ENCODE results near the gene HSD17B12. TPM values are rescaled to one million over a fixed set of nuclear protein-coding genes. Genes with fewer than 3 reads are reported as not detected.

HSD17B12 gene
- 72.5 and 102 TPM in 2 replicates for total RNA-seq (ENCODE audit: low replicate concordance)

DNA sequence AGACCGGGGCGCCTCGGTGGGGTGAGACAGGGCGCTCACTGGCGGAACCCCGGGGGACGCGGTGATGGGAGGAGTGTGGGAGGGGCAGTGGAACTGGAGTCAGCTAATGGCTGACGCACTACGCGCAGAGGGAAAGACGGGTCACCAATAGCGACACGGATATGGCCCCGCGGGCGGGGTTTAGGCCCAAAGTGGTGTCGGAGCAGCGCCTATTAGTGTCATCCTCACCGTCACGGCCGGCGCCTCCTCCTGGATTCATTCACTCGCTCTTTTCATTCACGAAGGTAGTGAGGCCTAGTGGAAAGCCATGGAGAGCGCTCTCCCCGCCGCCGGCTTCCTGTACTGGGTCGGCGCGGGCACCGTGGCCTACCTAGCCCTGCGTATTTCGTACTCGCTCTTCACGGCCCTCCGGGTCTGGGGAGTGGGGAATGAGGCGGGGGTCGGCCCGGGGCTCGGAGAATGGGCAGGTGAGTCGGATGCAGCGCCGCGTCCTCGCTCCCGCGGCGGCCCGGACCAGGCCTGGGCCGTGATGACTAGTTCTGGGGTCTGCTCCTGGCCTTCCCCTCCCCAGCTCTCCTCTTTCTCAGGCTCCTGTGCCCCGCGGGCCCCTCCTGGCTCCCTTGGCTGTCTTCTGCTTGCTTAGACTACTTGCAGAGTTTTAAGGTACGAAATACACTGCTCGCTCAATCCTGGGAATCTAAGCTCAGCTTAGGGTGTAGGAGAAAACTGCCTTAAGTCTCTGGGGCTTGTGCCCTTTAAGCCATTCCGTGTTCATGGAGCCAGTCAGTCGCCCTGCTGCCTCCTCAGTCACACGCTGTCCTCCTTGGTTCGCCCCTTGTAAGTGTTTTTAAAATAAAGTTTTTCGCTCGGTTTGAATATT is at the start of gene HSD17B12:
Gene HSD17B12, plus strand, starts transcription at position 218 of the 880 bp plus-strand sequence. Its CDS starts 90 bp downstream, at position 308.
- Histone ChIP-seq H3K9ac (peak within 1 kb of the TSS; percentile 77), H3F3A (ENCODE audit: low read depth) (peaks cover 26% of the 10 kb centered on the region), H3K79me2 (ENCODE audit: low read depth) (peaks cover 47% of the 10 kb centered on the region), H3K36me3 (no peaks in the 10 kb centered on the region), H3K4me2 (peak within 1 kb of the TSS; percentile 95), H3K27ac (peak within 1 kb of the TSS; percentile 84), H3K9me3 (ENCODE audit: low read depth) (no peaks in the 10 kb centered on the region), H3K4me3 (peak within 1 kb of the TSS; percentile 75), H4K20me1 (ENCODE audit: low read depth) (peaks cover 9% of the 10 kb centered on the region), H3K4me1 (peaks cover 16% of the 10 kb centered on the region), H2AFZ (replicated peaks) (peak within 1 kb of the TSS; percentile 53), H3K27me3 (no peaks in the 10 kb centered on the region)
- TF ChIP-seq EZH2phosphoT487 (IDR thresholded peaks at IDR 0.05): no peak
- no peak for TF ChIP-seq EZH2 (IDR thresholded peaks at IDR 0.05)
- no peak for TF ChIP-seq CTCF (IDR thresholded peaks at IDR 0.05)
- Mint-ChIP-seq H3K9me3 (peaks cover 18% of the 10 kb centered on the region), H3K4me1 (peaks cover 16% of the 10 kb centered on the region), H3K4me3 (peak within 1 kb of the TSS; percentile 90), H3K36me3 (peaks cover 30% of the 10 kb centered on the region), H3K27ac (peak within 1 kb of the TSS; percentile 97), H3K27me3 (ENCODE audit: insufficient read depth, low read depth) (peaks cover 5% of the 10 kb centered on the region)
- DNase-seq (ENCODE audit: low spot score): peak; percentile 98

DNA sequence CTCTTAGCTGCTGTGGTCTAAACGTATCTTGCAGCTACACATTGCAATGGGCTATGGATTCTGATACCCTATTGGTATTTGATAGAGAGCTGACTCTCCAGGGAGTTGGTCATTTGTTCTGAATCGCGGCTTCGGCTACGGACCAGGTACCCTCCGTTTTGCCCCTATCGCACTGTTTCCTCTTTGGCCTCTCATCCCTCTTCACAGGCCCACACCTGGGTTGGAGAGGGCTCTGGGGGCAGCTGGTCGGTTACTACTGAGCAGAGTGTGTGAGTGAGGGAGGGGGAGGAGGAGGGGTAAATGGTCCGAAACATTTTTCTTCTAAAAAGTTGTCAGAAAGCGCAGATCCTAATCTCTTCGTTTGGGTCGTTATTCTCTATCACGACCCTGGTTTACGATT is 48.8 kb upstream of the HSD17B12 start:
- Histone ChIP-seq H3K79me2 (ENCODE audit: low read depth) (no peaks in the 10 kb centered on the region), H3K27ac (no peak overlapping the region), H3K9me3 (ENCODE audit: low read depth) (no peaks in the 10 kb centered on the region), H3F3A (ENCODE audit: low read depth) (no peaks in the 10 kb centered on the region), H4K20me1 (ENCODE audit: low read depth) (no peaks in the 10 kb centered on the region), H3K4me1 (no peaks in the 10 kb centered on the region), H3K4me3 (no peak overlapping the region), H3K9ac (no peak overlapping the region), H3K4me2 (no peak overlapping the region), H2AFZ (replicated peaks) (peak overlapping the region; percentile 59), H3K36me3 (no peaks in the 10 kb centered on the region), H3K27me3 (peaks cover 60% of the 10 kb centered on the region)
- H3K36me3 Mint-ChIP-seq: no peaks in the 10 kb centered on the region
- H3K4me1 Mint-ChIP-seq: no peaks in the 10 kb centered on the region
- TF ChIP-seq EZH2phosphoT487 (IDR thresholded peaks at IDR 0.05) (no peak), CTCF (IDR thresholded peaks at IDR 0.05) (no peak), EZH2 (IDR thresholded peaks at IDR 0.05) (no peak)
- H3K27ac Mint-ChIP-seq: no peak overlapping the region
- H3K27me3 Mint-ChIP-seq (ENCODE audit: insufficient read depth, low read depth): no peaks in the 10 kb centered on the region
- H3K9me3 Mint-ChIP-seq: no peaks in the 10 kb centered on the region
- DNase-seq (ENCODE audit: low spot score): no peak
- H3K4me3 Mint-ChIP-seq: no peak overlapping the region

GRCh38 chr11:43632181-43632580 is 48.4 kb upstream of the HSD17B12 start:
- no peaks in the 10 kb centered on the region for H3K9me3 Mint-ChIP-seq
- H3K27me3 Mint-ChIP-seq (ENCODE audit: insufficient read depth, low read depth): no peaks in the 10 kb centered on the region
- H3K4me2 ChIP-seq: no peak overlapping the region
- H3K9me3 ChIP-seq (ENCODE audit: low read depth): no peaks in the 10 kb centered on the region
- no peaks in the 10 kb centered on the region for H3F3A ChIP-seq (ENCODE audit: low read depth)
- no peak overlapping the region for H3K9ac ChIP-seq
- H3K4me1 ChIP-seq: no peaks in the 10 kb centered on the region
- H3K36me3 ChIP-seq: no peaks in the 10 kb centered on the region
- no peaks in the 10 kb centered on the region for H4K20me1 ChIP-seq (ENCODE audit: low read depth)
- H3K79me2 ChIP-seq (ENCODE audit: low read depth): no peaks in the 10 kb centered on the region
- no peak overlapping the region for H3K27ac Mint-ChIP-seq
- DNase-seq (ENCODE audit: low spot score): no peak
- H3K36me3 Mint-ChIP-seq: no peaks in the 10 kb centered on the region
- no peak for TF ChIP-seq CTCF (IDR thresholded peaks at IDR 0.05)
- no peak for TF ChIP-seq EZH2 (IDR thresholded peaks at IDR 0.05)
- no peak for TF ChIP-seq EZH2phosphoT487 (IDR thresholded peaks at IDR 0.05)
- no peak overlapping the region for H3K4me3 Mint-ChIP-seq
- H3K4me3 ChIP-seq: no peak overlapping the region
- no peak overlapping the region for H3K27ac ChIP-seq
- no peak overlapping the region for H2AFZ ChIP-seq (replicated peaks)
- peaks cover 58% of the 10 kb centered on the region for H3K27me3 ChIP-seq
- no peaks in the 10 kb centered on the region for H3K4me1 Mint-ChIP-seq

All from neural progenitor cell (in vitro differentiated cells).